ENCODE measurements around the gene GALNT17.

- TF ChIP-seq POLR2AphosphoS5 (IDR thresholded peaks at IDR 0.05; ENCODE audit: borderline replicate concordance, low read depth, low read length), result no peak
- no peak for TF ChIP-seq EZH2 (IDR thresholded peaks at IDR 0.05)
Observed at GRCh38 chr7:71594736-71595135, 462.8 kb downstream of the GALNT17 start.
